ENCODE measurements around the gene TNRC18. TPM values are rescaled to one million over a fixed set of nuclear protein-coding genes. Genes with fewer than 3 reads are reported as not detected.

The TNRC18 gene
- total RNA-seq, 2 donors from 2014 or later: 46.3 to 49.2 TPM

GRCh38 chr7:5351507-5352265 is 71.9 kb downstream of the TNRC18 start:
- peaks cover 67% of the 10 kb centered on the region for H3K36me3 Mint-ChIP-seq (ENCODE audit: low read depth)
- H3K27me3 Mint-ChIP-seq: no peaks in the 10 kb centered on the region
- ATAC-seq (replicated peaks): no peak
- H3K9me3 Mint-ChIP-seq: no peaks in the 10 kb centered on the region
- peaks cover 10% of the 10 kb centered on the region for H3K4me1 Mint-ChIP-seq
- H3K27ac Mint-ChIP-seq: no peak overlapping the region
- H3K4me3 Mint-ChIP-seq: no peak overlapping the region

- Mint-ChIP-seq H3K36me3 (ENCODE audit: low read depth) (peaks cover 62% of the 10 kb centered on the region), H3K9me3 (no peaks in the 10 kb centered on the region), H3K4me3 (no peak overlapping the region), H3K27me3 (no peaks in the 10 kb centered on the region), H3K27ac (no peak overlapping the region), H3K4me1 (peaks cover 10% of the 10 kb centered on the region)
- ATAC-seq (replicated peaks): no peak
Observed at GRCh38 chr7:5350600-5351385, 72.8 kb downstream of the TNRC18 start.

DNA sequence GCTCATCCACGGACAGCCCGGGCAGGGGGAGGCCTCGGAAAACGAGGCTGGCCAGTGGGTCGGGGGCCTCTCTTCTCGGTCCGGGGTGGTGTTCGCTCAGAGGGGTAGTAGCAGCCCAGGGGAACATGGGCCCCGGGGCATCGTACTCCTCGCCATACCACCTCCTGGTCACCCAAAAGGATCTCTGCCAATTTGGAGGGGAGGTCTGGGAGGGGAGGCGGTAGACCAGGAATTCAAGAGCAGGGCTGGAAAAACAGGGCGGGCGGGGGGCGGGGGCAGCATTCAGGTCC is 73.5 kb downstream of the TNRC18 start:
- H3K36me3 Mint-ChIP-seq (ENCODE audit: low read depth): peaks cover 62% of the 10 kb centered on the region
- no peak overlapping the region for H3K4me3 Mint-ChIP-seq
- no peaks in the 10 kb centered on the region for H3K27me3 Mint-ChIP-seq
- ATAC-seq (replicated peaks): no peak
- H3K9me3 Mint-ChIP-seq: no peaks in the 10 kb centered on the region
- H3K4me1 Mint-ChIP-seq: peaks cover 10% of the 10 kb centered on the region
- H3K27ac Mint-ChIP-seq: no peak overlapping the region

DNA sequence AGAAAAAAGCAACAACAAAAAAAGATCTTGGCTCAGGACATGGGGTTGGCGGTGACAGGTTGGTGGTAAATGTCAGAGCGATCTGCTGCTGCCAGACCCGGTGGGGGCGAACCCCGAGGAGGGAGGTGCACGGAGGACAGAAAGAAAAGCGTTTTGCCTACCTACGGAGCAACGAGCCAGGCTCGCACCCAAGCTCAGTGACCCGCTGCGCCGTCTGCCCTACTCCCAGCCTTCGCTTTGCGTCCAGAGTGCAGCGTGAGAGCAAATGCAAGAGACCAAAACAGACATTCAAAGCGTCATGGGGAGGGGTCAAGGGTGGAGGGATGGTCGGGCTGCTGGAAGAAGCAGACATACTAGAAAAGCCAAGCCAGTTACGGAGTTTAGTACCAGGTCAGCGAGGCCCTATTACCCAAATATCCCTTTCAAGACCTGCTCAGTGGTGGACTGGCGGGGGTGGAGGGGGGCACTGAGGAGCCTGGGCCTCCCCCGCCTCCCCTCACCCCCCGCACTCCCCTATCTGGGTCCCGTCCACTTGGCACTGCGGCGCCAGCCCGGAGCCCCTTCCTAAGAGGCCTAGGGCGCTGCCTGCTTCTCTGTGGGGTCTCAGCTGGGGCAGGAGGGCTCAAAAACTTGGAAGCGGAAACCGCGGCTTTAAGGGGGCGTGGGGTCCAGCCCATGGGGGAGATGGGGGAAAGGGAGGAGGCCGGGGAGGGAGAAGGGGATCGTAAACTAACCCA is 74.0 kb downstream of the TNRC18 start:
- H3K9me3 Mint-ChIP-seq: no peaks in the 10 kb centered on the region
- peaks cover 62% of the 10 kb centered on the region for H3K36me3 Mint-ChIP-seq (ENCODE audit: low read depth)
- peaks cover 5% of the 10 kb centered on the region for H3K4me1 Mint-ChIP-seq
- no peak for ATAC-seq (replicated peaks)
- no peak overlapping the region for H3K27ac Mint-ChIP-seq
- H3K27me3 Mint-ChIP-seq: no peaks in the 10 kb centered on the region
- H3K4me3 Mint-ChIP-seq: no peak overlapping the region

GRCh38 chr7:5349005-5349380 is 74.6 kb downstream of the TNRC18 start:
- peaks cover 62% of the 10 kb centered on the region for H3K36me3 Mint-ChIP-seq (ENCODE audit: low read depth)

GRCh38 chr7:5348134-5349004 is 75.3 kb downstream of the TNRC18 start:
- no peaks in the 10 kb centered on the region for H3K4me1 Mint-ChIP-seq
- H3K4me3 Mint-ChIP-seq: no peak overlapping the region
- no peak overlapping the region for H3K27ac Mint-ChIP-seq
- H3K27me3 Mint-ChIP-seq: no peaks in the 10 kb centered on the region
- peaks cover 7% of the 10 kb centered on the region for H3K9me3 Mint-ChIP-seq
- H3K36me3 Mint-ChIP-seq (ENCODE audit: low read depth): peaks cover 62% of the 10 kb centered on the region
- ATAC-seq (replicated peaks): no peak

More at GRCh38 chr7:5349005-5349380, 74.6 kb downstream of the TNRC18 start:
- H3K27me3 Mint-ChIP-seq: no peaks in the 10 kb centered on the region
- no peaks in the 10 kb centered on the region for H3K4me1 Mint-ChIP-seq
- ATAC-seq (replicated peaks): no peak
- peaks cover 2% of the 10 kb centered on the region for H3K9me3 Mint-ChIP-seq
- no peak overlapping the region for H3K27ac Mint-ChIP-seq
- no peak overlapping the region for H3K4me3 Mint-ChIP-seq

DNA sequence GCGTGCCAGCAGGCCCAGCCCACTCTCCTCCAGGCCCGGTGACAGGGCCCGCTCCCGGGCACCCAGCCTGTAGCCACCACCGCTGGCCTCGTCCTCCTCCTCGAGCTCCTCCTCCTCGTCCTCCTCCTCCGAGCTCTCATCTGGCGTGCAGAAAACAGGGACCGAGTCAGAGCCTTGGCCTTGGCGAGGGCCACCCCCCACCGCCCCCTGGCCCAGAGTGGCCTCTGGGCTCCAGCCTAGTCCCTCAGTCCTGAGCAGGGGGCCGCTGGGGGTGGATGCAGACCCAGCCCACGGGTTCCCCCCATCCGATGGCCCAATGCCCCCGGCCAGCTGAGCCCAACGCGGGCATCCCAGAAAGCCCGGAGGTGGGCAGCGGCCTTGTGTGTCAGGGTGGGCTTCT is 78.0 kb downstream of the TNRC18 start:
- no peak for ATAC-seq (replicated peaks)
- H3K36me3 Mint-ChIP-seq (ENCODE audit: low read depth): peaks cover 64% of the 10 kb centered on the region
- H3K9me3 Mint-ChIP-seq: peaks cover 7% of the 10 kb centered on the region
- no peak overlapping the region for H3K27ac Mint-ChIP-seq
- no peak overlapping the region for H3K4me3 Mint-ChIP-seq
- H3K4me1 Mint-ChIP-seq: no peaks in the 10 kb centered on the region
- no peaks in the 10 kb centered on the region for H3K27me3 Mint-ChIP-seq

DNA sequence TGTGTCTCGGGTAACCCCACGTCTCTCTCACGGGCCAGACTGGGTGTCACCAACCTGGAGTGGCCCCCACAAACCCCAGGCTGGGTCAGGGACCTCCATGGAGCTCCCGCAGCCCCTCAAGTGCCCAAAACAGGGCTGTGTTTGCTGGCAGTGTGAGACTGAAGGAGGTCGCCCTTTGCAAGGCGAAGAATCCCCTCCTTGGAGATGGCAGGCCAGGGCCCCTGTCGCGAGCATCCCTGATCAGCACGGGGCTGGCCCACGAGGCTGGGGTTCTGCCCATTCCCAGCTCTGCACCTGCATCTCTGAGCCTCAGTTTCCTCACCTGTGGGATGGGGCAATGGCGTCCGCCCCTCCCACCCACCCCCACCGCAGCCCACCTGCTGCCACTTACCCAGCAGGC is 78.5 kb downstream of the TNRC18 start:
- no peaks in the 10 kb centered on the region for H3K27me3 Mint-ChIP-seq
- peaks cover 7% of the 10 kb centered on the region for H3K9me3 Mint-ChIP-seq
- H3K27ac Mint-ChIP-seq: no peak overlapping the region
- peaks cover 66% of the 10 kb centered on the region for H3K36me3 Mint-ChIP-seq (ENCODE audit: low read depth)
- H3K4me3 Mint-ChIP-seq: no peak overlapping the region
- no peak for ATAC-seq (replicated peaks)
- H3K4me1 Mint-ChIP-seq: no peaks in the 10 kb centered on the region

DNA sequence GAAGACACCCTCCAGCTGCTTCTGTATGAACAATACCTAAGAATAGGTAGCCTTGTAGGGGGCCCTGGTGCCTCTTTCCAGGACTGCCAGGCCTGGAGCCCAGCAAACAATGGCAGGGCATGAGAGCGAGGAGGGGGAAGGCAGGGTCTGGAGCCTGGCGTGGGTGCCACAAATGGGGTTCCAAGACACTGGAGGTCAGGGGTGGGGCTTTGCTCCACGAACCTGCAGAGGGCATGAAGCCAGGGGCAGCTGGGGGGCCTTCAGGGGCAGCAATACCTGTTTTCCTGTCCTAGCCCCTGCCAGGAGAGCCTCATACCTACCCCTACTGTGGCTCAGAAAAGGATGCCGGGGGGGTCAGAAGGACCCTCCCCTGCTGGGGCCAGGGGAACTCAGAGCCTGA is 79.3 kb downstream of the TNRC18 start:
- Mint-ChIP-seq H3K4me1 (peaks cover 4% of the 10 kb centered on the region), H3K27me3 (no peaks in the 10 kb centered on the region), H3K36me3 (ENCODE audit: low read depth) (peaks cover 75% of the 10 kb centered on the region), H3K9me3 (peaks cover 7% of the 10 kb centered on the region), H3K4me3 (no peak overlapping the region), H3K27ac (no peak overlapping the region)
- ATAC-seq (replicated peaks): no peak

- Mint-ChIP-seq H3K36me3 (ENCODE audit: low read depth) (peaks cover 79% of the 10 kb centered on the region), H3K27me3 (no peaks in the 10 kb centered on the region), H3K9me3 (peaks cover 7% of the 10 kb centered on the region), H3K4me3 (no peak overlapping the region), H3K27ac (no peak overlapping the region), H3K4me1 (peaks cover 4% of the 10 kb centered on the region)
- ATAC-seq (replicated peaks): no peak
Observed at GRCh38 chr7:5343884-5344283, 79.8 kb downstream of the TNRC18 start.

DNA sequence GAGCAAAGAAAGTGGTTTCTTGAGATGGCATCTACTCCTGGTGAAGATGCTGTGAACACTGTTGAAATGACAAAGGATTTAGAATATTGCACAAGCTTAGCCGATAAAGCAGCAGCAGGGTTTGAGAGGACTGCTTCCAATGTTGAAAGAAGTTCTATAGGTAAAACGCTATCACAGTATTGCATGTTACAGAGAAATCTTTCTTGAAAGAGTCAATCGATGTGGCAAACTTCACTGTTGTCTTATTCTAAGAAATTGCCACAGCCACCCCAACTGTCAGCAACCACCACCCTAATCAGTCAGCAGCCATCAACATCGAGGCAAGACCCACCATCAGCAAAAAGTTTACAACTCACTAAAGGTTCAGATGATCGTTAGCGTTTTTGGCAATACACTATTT is 81.0 kb downstream of the TNRC18 start:
- Mint-ChIP-seq H3K9me3 (peaks cover 7% of the 10 kb centered on the region), H3K4me1 (peaks cover 4% of the 10 kb centered on the region)

GRCh38 chr7:5339955-5340354 is 83.7 kb downstream of the TNRC18 start:
- no peak overlapping the region for H3K4me3 Mint-ChIP-seq
- H3K27ac Mint-ChIP-seq: no peak overlapping the region

More for the DNA sequence above, 81.0 kb downstream of the TNRC18 start:
- Mint-ChIP-seq H3K36me3 (ENCODE audit: low read depth) (peaks cover 85% of the 10 kb centered on the region), H3K4me3 (no peak overlapping the region), H3K27me3 (no peaks in the 10 kb centered on the region), H3K27ac (no peak overlapping the region)
- ATAC-seq (replicated peaks): no peak

DNA sequence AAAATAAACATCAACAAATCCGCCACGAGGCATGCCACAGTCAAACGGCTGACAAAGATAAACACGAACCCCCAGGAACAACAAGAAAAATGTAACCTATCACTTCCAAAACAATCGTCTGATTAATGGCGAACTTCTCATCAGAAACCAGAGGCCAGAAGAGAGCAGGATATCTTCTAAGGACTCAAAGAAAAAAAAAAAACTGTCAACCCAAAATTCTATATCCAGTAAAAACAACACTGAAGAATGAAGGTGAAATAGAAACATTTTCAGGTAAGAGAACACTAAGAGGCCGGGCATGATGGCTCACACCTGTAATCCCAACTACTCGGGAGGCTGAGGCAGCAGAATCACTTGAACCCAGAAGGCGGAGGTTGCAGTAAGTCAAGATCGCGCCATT is 86.6 kb downstream of the TNRC18 start:
- H3K27me3 Mint-ChIP-seq: no peaks in the 10 kb centered on the region
- no peak overlapping the region for H3K27ac Mint-ChIP-seq
- H3K4me3 Mint-ChIP-seq: no peak overlapping the region
- no peak for ATAC-seq (replicated peaks)
- H3K9me3 Mint-ChIP-seq: peaks cover 3% of the 10 kb centered on the region
- H3K36me3 Mint-ChIP-seq (ENCODE audit: low read depth): peaks cover 91% of the 10 kb centered on the region
- H3K4me1 Mint-ChIP-seq: peaks cover 6% of the 10 kb centered on the region

More at GRCh38 chr7:5339955-5340354, 83.7 kb downstream of the TNRC18 start:
- H3K27me3 Mint-ChIP-seq: no peaks in the 10 kb centered on the region
- no peak for ATAC-seq (replicated peaks)
- H3K4me1 Mint-ChIP-seq: peaks cover 4% of the 10 kb centered on the region
- H3K9me3 Mint-ChIP-seq: peaks cover 10% of the 10 kb centered on the region
- H3K36me3 Mint-ChIP-seq (ENCODE audit: low read depth): peaks cover 98% of the 10 kb centered on the region

DNA sequence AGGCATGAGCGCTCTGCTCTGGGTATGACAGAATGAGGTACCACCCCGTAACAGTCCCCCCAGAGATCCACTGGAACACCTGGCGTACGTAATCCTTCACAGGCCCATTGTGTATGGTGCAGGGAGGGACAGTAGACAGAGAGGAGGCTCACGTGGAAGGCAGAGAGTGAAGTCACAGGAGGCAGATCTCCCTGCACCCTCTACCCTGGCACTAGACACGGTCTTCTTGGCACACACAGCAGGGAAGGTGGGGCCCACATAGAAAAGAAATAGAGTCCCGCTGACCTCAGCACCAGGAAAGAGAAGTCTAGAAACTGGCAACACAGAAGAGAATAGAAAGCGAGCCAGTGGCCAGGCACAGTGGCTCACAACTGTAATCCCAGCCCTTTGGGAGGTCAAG is 89.0 kb downstream of the TNRC18 start:
- Mint-ChIP-seq H3K36me3 (ENCODE audit: low read depth) (peaks cover 91% of the 10 kb centered on the region), H3K27me3 (no peaks in the 10 kb centered on the region), H3K27ac (no peak overlapping the region), H3K9me3 (peaks cover 3% of the 10 kb centered on the region), H3K4me1 (peaks cover 12% of the 10 kb centered on the region), H3K4me3 (no peak overlapping the region)
- ATAC-seq (replicated peaks): no peak

Measured in activated T-helper 17 cell treated with anti-CD3 and anti-CD28 coated beads, Interleukin-2, amount 50 U/mL, for 72 hours (primary cell).